Chondrocyte (in vitro differentiated cells): ENCODE data around the gene ADAM12. TPM values are rescaled to one million over a fixed set of nuclear protein-coding genes. Genes with fewer than 3 reads are reported as not detected.
"Not testable (repeated sequence)": the region's sequence is repeated elsewhere in the genome, so short reads cannot be mapped to it uniquely, and the experiment has no call there.

ENCODE experiments used
- DNase-seq: peaks from one replicate; pipeline ENCODE4 v3.0.0; 2021; ENCODE audit warnings: mixed read lengths, low spot score
- H3K27ac Mint-ChIP-seq: one replicate; pipeline ENCODE4 v1.8.0; 2021; ENCODE audit warnings: mild to moderate bottlenecking, moderate library complexity, mixed read lengths; ENCODE audit not compliant: unreplicated experiment
- H3K27me3 Mint-ChIP-seq: 2 replicates; pipeline ENCODE4 v1.8.0; 2021; ENCODE audit warnings: low read depth, mixed read lengths
- H3K36me3 Mint-ChIP-seq: 2 replicates; pipeline ENCODE4 v1.8.0; 2021; ENCODE audit warnings: low read depth, mixed read lengths
- H3K4me1 Mint-ChIP-seq: 2 replicates; pipeline ENCODE4 v1.8.0; 2021; ENCODE audit warnings: low read depth, mild to moderate bottlenecking, mixed read lengths
- H3K4me3 Mint-ChIP-seq: one replicate; pipeline ENCODE4 v1.8.0; 2021; ENCODE audit warnings: mild to moderate bottlenecking, moderate library complexity, mixed read lengths; ENCODE audit not compliant: unreplicated experiment
- H3K9me3 Mint-ChIP-seq: 2 replicates; pipeline ENCODE4 v1.8.0; 2021; ENCODE audit warnings: low read depth, mixed read lengths
- CTCF ChIP-seq: fragments of 200-600 bp; sonication (generic); IDR thresholded peaks from 2 replicates; pipeline ENCODE4 v1.5.0; 2021; ENCODE audit warnings: antibody characterized with exemption, mild to moderate bottlenecking, moderate library complexity
- total RNA-seq: library from RNA; stranded (reverse); gene quantifications from 3 replicates; pipeline ENCODE4 v1.2.1, GENCODE V29; 2021

ADAM12 gene
- total RNA-seq, 1 donor from 2014 or later: 175 TPM

- peaks cover 45% of the 10 kb centered on the region for H3K4me1 Mint-ChIP-seq
- no peak overlapping the region for H3K27ac Mint-ChIP-seq
- TF ChIP-seq CTCF: no peak
- no peak overlapping the region for H3K4me3 Mint-ChIP-seq
- peaks cover 8% of the 10 kb centered on the region for H3K36me3 Mint-ChIP-seq
- no peak for DNase-seq
- H3K27me3 Mint-ChIP-seq: no peaks in the 10 kb centered on the region
- H3K9me3 Mint-ChIP-seq: peaks cover 3% of the 10 kb centered on the region
Observed at GRCh38 chr10:126057494-126057893, 330.8 kb downstream of the ADAM12 start.

- H3K36me3 Mint-ChIP-seq: peaks cover 8% of the 10 kb centered on the region
- H3K4me3 Mint-ChIP-seq: no peak overlapping the region
- no peaks in the 10 kb centered on the region for H3K9me3 Mint-ChIP-seq
- no peak overlapping the region for H3K27ac Mint-ChIP-seq
- DNase-seq: no peak
- no peaks in the 10 kb centered on the region for H3K27me3 Mint-ChIP-seq
- TF ChIP-seq CTCF: no peak
- peaks cover 39% of the 10 kb centered on the region for H3K4me1 Mint-ChIP-seq
Observed at GRCh38 chr10:126054191-126054590, 334.1 kb downstream of the ADAM12 start.

- Mint-ChIP-seq H3K27ac (peak overlapping the region; percentile 74), H3K9me3 (no peaks in the 10 kb centered on the region), H3K4me3 (no peak overlapping the region), H3K4me1 (peaks cover 34% of the 10 kb centered on the region), H3K27me3 (no peaks in the 10 kb centered on the region), H3K36me3 (peaks cover 10% of the 10 kb centered on the region)
- no peak for DNase-seq
- TF ChIP-seq CTCF: no peak
Observed at GRCh38 chr10:126052171-126052570, 336.1 kb downstream of the ADAM12 start.

DNA sequence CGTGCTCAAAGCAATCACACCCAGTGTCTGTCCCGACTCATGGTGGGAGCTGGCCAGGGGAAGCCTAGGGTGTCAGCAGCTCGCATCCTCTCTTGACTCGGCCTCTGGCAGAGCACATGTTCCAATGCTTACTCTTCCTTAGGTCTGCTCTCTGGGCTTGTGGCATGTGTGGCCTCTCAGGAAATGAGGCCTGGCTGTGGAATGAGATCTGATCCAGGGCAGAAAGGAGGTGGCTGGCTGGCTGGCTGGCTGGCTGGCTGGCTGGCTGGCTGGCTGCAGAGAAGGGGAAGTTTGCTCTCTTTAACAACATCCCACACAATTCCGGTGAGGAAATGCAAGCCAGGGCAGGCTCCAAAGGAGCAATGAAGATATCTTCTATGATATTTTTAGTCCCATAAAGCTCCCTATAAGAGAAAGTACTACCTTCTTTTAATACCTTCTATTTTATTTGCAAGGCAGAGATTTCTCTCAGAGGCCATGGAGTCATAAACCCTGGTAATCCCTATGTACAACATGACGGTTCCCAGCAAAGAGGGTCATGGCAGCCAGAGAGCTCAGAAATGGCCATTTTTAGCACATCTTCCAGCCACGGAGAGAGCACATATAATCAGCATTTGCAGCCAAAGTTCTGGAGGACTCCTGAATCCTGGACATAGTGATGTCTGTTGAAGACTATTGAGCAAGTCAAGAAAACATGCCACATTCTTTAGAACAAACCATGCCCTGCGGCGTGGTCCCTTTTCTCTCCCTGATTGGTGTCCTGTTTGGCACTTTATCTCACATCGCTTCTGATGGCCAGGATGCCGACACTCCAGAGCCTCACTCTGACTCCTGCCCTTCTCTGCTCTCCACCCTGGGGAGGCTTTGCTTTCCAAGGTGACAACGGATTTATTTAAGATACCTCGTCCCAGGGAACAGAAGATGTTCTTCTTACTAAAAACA, 338.2 kb downstream of the ADAM12 start:
- no peak for TF ChIP-seq CTCF
- Mint-ChIP-seq H3K4me1 (peaks cover 34% of the 10 kb centered on the region), H3K27ac (peak overlapping the region; percentile 82), H3K36me3 (peaks cover 10% of the 10 kb centered on the region), H3K27me3 (no peaks in the 10 kb centered on the region), H3K4me3 (no peak overlapping the region), H3K9me3 (no peaks in the 10 kb centered on the region)
- DNase-seq: no peak

DNA sequence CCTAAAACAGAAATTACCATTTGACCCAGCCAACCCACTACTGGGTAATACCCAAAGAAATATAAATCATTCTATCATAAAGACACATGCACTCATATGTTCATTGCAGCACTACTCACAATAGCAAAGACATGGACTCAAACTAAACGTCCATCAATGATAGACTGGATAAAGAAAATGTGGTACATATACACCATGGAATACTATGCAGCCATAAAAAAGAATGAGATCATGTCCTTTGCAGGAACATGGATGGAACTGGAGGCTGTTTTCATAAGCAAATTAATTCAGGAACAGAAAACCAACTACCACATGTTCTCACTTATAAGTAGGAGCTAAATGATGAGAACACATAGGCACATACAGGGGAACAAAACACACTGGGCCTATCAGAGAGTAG, 340.5 kb downstream of the ADAM12 start:
- H3K27me3 Mint-ChIP-seq, H3K27ac Mint-ChIP-seq, DNase-seq, H3K9me3 Mint-ChIP-seq, H3K36me3 Mint-ChIP-seq, H3K4me3 Mint-ChIP-seq: not testable (repeated sequence)
- peaks cover 34% of the 10 kb centered on the region for H3K4me1 Mint-ChIP-seq
